ENCODE data around the gene SLC7A14. TPM values are rescaled to one million over a fixed set of nuclear protein-coding genes. Genes with fewer than 3 reads are reported as not detected.

Gene SLC7A14
- total and polyA plus RNA-seq, 8 donors: 0.27 to 0.82 (median 0.44) TPM; not detected in 2

DNA sequence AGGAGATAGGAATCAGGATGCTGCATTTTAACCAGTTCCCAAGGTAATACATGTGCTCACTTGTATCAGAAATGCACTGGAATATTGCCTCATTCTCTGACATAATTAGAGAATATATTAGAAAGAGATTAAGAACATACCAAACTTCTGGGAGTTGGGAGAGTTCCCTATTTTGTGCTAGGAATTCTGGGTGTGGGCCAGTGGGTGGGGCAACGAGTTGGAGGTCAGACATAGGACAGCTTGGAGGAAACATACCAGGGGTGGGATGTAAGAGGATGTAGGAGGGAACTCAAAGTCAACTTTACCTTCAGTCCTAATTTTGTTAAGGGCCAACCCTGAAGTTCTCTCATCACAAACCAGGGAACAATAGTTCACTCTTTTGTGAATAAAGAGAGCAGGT lies 83.6 kb downstream of the SLC7A14 start:
- no peak for ATAC-seq

DNA sequence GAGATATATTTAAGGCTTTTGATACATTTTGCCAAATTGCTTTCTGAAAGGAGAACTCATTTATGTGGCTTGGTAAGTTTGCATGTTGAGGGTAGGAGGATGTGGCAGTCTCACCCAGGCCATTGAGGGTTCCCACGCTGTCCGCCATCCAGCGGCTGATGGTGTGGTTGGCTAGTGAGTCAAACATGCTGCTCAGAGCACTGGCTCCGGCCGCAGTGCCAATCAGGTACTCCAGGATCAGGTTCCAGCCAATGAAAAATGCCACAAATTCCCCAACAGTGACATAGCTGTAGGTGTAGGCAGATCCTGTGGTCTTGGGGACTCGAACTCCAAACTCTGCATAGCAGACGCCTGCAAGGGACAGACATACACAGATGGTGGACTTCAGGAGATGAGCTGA lies 84.9 kb downstream of the SLC7A14 start:
- no peaks in the 10 kb centered on the region for H3K27me3 ChIP-seq
- TF ChIP-seq, protein P1, sequence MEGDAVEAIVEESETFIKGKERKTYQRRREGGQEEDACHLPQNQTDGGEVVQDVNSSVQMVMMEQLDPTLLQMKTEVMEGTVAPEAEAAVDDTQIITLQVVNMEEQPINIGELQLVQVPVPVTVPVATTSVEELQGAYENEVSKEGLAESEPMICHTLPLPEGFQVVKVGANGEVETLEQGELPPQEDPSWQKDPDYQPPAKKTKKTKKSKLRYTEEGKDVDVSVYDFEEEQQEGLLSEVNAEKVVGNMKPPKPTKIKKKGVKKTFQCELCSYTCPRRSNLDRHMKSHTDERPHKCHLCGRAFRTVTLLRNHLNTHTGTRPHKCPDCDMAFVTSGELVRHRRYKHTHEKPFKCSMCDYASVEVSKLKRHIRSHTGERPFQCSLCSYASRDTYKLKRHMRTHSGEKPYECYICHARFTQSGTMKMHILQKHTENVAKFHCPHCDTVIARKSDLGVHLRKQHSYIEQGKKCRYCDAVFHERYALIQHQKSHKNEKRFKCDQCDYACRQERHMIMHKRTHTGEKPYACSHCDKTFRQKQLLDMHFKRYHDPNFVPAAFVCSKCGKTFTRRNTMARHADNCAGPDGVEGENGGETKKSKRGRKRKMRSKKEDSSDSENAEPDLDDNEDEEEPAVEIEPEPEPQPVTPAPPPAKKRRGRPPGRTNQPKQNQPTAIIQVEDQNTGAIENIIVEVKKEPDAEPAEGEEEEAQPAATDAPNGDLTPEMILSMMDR (IDR thresholded peaks at IDR 0.05): no peak
- ATAC-seq (no peak), DNase-seq (no peak)
- H3K4me3 ChIP-seq: no peak overlapping the region
- no peak overlapping the region for H3K27ac ChIP-seq
- no peaks in the 10 kb centered on the region for H3K36me3 ChIP-seq
- H3K9me3 ChIP-seq: no peaks in the 10 kb centered on the region
- intact Hi-C loops (cut with DNase I): no loop called here
- H3K4me1 ChIP-seq: no peaks in the 10 kb centered on the region

More for the DNA sequence above, 83.6 kb downstream of the SLC7A14 start:
- TF ChIP-seq, protein P1 (IDR thresholded peaks at IDR 0.05): no peak
- no peaks in the 10 kb centered on the region for H3K36me3 ChIP-seq
- no peaks in the 10 kb centered on the region for H3K27me3 ChIP-seq
- H3K4me3 ChIP-seq: no peak overlapping the region
- no peaks in the 10 kb centered on the region for H3K9me3 ChIP-seq
- DNase-seq: peak in 2 of 4 donors; percentile 27 to 36
- H3K27ac ChIP-seq: no peak overlapping the region
- no peaks in the 10 kb centered on the region for H3K4me1 ChIP-seq
- intact Hi-C loops (cut with DNase I): no loop called here

DNA sequence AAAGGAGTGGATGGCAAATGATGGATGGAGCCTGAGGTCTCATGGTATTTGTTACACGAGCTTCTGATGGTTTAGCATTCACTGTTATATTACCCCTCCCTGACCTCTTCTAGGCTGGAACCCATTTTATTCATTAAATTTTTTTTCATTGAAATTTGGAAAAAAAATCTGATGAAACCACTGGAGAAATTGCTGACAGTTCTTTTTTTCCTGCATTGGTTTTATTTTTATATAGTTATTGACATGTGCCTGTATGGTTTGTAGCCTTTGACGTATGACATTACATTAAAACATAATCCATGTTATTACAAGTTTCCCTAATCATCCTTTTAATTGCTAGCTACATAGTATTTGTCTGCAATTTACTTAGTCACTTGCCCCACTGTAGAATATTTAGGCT lies 85.4 kb downstream of the SLC7A14 start:
- Histone ChIP-seq H3K9me3 (no peaks in the 10 kb centered on the region), H3K27me3 (no peaks in the 10 kb centered on the region), H3K27ac (no peak overlapping the region), H3K4me3 (no peak overlapping the region), H3K36me3 (no peaks in the 10 kb centered on the region), H3K4me1 (no peaks in the 10 kb centered on the region)
- ATAC-seq (no peak), DNase-seq (no peak)
- intact Hi-C loops (cut with DNase I): no loop called here
- TF ChIP-seq, protein P1 (IDR thresholded peaks at IDR 0.05): no peak

DNA sequence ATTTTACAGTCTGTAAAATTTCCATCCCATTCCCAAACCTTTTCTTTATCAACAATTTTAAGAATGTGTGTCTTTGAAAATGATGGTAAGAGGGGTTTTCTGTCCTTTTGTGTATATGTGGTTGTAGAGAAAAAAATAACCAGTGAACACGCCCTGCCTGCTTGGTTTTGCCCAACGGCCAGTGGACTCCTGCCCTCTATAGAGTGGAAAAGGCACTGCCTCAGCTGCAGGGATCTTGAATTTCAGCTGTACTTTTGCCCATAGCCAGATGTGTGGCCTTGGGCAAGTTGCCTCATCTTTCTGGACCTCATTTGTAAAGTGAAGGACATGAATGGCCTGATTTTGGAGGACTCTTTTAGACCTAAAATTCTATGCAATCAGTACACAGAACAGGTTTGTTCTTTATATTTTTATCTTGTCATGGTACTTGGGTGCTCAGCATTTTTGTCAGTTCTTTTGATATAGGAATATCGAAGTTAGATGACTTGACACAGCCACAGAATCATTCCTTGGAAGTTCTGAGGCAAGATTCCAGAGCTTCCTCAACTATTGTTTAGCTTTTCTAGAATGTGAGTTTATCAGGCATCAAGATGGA lies 86.2 kb downstream of the SLC7A14 start:
- DNase-seq (no peak), ATAC-seq (peak; percentile 52)
- Histone ChIP-seq H3K4me1 (no peaks in the 10 kb centered on the region), H3K9me3 (no peaks in the 10 kb centered on the region), H3K4me3 (no peak overlapping the region), H3K27me3 (no peaks in the 10 kb centered on the region), H3K36me3 (no peaks in the 10 kb centered on the region), H3K27ac (no peak overlapping the region)
- TF ChIP-seq, protein P1 (IDR thresholded peaks at IDR 0.05): peak in 1 of 2 donors; percentile 36
- intact Hi-C loops (cut with DNase I): no loop called here

DNA sequence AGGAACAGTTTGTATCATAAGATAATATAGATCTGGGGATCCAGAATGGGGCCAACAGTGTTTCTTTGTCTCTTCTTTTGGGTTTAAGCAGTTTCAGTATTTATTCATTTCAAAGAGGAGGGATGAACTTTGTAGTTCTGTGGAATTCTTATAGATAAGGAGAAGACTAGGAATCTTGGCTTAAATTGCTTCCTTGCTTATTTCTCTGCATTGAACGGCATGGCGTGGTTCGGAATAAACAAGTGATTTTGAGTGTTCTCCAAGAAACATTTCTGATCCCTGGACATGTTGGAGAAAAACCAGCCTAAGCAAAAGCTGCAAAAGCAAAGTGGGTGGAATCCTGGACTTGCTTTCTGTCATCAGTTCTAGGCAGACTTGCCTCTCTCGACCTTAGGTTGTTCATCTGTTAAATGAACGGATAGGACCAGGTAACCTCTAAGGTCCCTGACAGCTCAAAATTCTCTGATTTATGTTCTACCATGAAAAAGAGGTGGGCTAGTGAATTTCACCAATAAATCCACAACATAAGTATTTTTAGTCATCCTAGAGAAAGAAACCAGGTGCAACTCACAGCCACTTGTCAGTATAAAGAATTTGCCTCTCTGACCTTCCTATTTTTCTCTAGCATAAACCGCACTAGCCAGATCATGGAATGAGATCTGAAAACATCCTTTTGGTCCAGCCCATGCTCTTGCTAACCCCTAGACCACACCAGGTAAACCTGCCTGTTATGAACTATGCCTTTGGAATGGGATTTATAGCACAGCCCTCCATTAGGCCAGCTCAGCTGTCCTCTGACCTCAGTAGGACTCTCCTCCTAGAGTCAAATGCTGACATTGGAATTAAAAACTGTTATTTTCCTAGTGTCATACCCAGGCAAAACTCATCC lies 88.4 kb downstream of the SLC7A14 start:
- intact Hi-C loops (cut with DNase I): no loop called here
- Histone ChIP-seq H3K4me3 (no peak overlapping the region), H3K27ac (no peak overlapping the region), H3K4me1 (no peaks in the 10 kb centered on the region), H3K27me3 (no peaks in the 10 kb centered on the region), H3K9me3 (no peaks in the 10 kb centered on the region), H3K36me3 (no peaks in the 10 kb centered on the region)
- TF ChIP-seq, protein P1 (IDR thresholded peaks at IDR 0.05): no peak
- no peak for ATAC-seq
- peak in 2 of 4 donors; percentile 24 to 31 for DNase-seq

Measured in left lung (tissue), 10 donors.